Measurements from ENCODE around the gene HOTAIR.

Gene HOTAIR

GRCh38 chr12:54016051-54016450 is 41.3 kb upstream of the HOTAIR start:
- DNase-seq (ENCODE audit: low read depth): no peak
- H3K4me3 ChIP-seq (ENCODE audit: low read depth, low read length): no peak overlapping the region
- TF ChIP-seq CTCF (IDR thresholded peaks at IDR 0.05; ENCODE audit: insufficient read depth, low read depth, low read length, missing control alignments): no peak

- H3K4me3 ChIP-seq (ENCODE audit: low read depth, low read length): no peak overlapping the region
- TF ChIP-seq CTCF (IDR thresholded peaks at IDR 0.05; ENCODE audit: insufficient read depth, low read depth, low read length, missing control alignments): no peak
- no peak for DNase-seq (ENCODE audit: low read depth)
These were observed 40.5 kb upstream of the HOTAIR start for GRCh38 chr12:54015018-54015931.

- TF ChIP-seq CTCF (IDR thresholded peaks at IDR 0.05; ENCODE audit: insufficient read depth, low read depth, low read length, missing control alignments): no peak
- no peak overlapping the region for H3K4me3 ChIP-seq (ENCODE audit: low read depth, low read length)
These were observed 39.7 kb upstream of the HOTAIR start for GRCh38 chr12:54014377-54015017.

GRCh38 chr12:54012631-54013409 is 38.1 kb upstream of the HOTAIR start:
- no peak overlapping the region for H3K4me3 ChIP-seq (ENCODE audit: low read depth, low read length)
- peak; percentile 14 for TF ChIP-seq CTCF (IDR thresholded peaks at IDR 0.05; ENCODE audit: insufficient read depth, low read depth, low read length, missing control alignments)
- DNase-seq (ENCODE audit: low read depth): no peak

More at GRCh38 chr12:54014377-54015017, 39.7 kb upstream of the HOTAIR start:
- DNase-seq (ENCODE audit: low read depth): no peak

GRCh38 chr12:54011665-54012532 is 37.1 kb upstream of the HOTAIR start:
- no peak for DNase-seq (ENCODE audit: low read depth)
- TF ChIP-seq CTCF (IDR thresholded peaks at IDR 0.05; ENCODE audit: insufficient read depth, low read depth, low read length, missing control alignments): no peak
- H3K4me3 ChIP-seq (ENCODE audit: low read depth, low read length): no peak overlapping the region

Measured in GM12865 (cell line).